Esophagus muscularis mucosa (tissue), 4 donors: ENCODE results near the gene UPF2.

Source experiments
- CTCF ChIP-seq, 3 experiments: fragments of 200-600 bp in 2 of 3; fragments of 450-650 bp in 1 of 3; sonication (generic) in 2 of 3; IDR thresholded peaks; one replicate each; pipeline ENCODE4 v1.5.1; 2017 to 2019; ENCODE audit warnings: antibody characterized with exemption in 3 of 3, mild to moderate bottlenecking in 2 of 3, moderate library complexity in 1 of 3
- EP300 ChIP-seq: sonication (generic); formaldehyde crosslinking; IDR thresholded peaks from one replicate; pipeline ENCODE4 v1.6.1; 2017; ENCODE audit warnings: antibody characterized with exemption
- POLR2A ChIP-seq: fragments of 450-650 bp; IDR thresholded peaks from one replicate; pipeline ENCODE4 v1.6.1; 2017; ENCODE audit warnings: antibody characterized with exemption, moderate library complexity, mild to moderate bottlenecking, low read depth
- POLR2AphosphoS5 ChIP-seq, 2 donors: sonication (generic); formaldehyde crosslinking; IDR thresholded peaks; one replicate each; pipeline ENCODE4 v1.6.1; 2017; ENCODE audit warnings: antibody characterized with exemption in 2 of 2

- no peak for TF ChIP-seq CTCF (IDR thresholded peaks at IDR 0.05)
- TF ChIP-seq POLR2A, result no peak
- no peak for TF ChIP-seq EP300
- TF ChIP-seq POLR2AphosphoS5 (IDR thresholded peaks at IDR 0.05), result no peak
Measured at GRCh38 chr10:12010353-12010752, 32.3 kb downstream of the UPF2 start.
